Heart right ventricle (tissue), 16 donors: ENCODE measurements around the gene DBN1. TPM values are rescaled to one million over a fixed set of nuclear protein-coding genes. Genes with fewer than 3 reads are reported as not detected.

ENCODE experiments used
- ATAC-seq, 8 donors: fragments of 200-7000 bp; cut with Tn5 transposase; one replicate each; pipeline ENCODE4 v1.9.1; 2020; ENCODE audit warnings: mild to moderate bottlenecking in 8 of 8, moderate library complexity in 8 of 8, moderate number of reproducible peaks in 1 of 8
- DNase-seq, 2 donors: peaks; one replicate each; pipeline ENCODE4 v3.0.0-alpha.2; 2020
- H3K27ac ChIP-seq, 10 donors: fragments of 200-600 bp; sonication (generic) in 2 of 10; one replicate each; pipeline versions ENCODE4 v1.5.0 to v1.8.0; 2020 to 2022; ENCODE audit warnings: mild to moderate bottlenecking in 3 of 10
- H3K27me3 ChIP-seq, 7 donors: fragments of 200-600 bp; one replicate each; pipeline ENCODE4 v1.8.0; 2021 to 2022; ENCODE audit warnings: mild to moderate bottlenecking in 2 of 7
- H3K36me3 ChIP-seq, 9 donors: fragments of 200-600 bp; sonication (generic) in 1 of 9; one replicate each; pipeline versions ENCODE4 v1.5.0 to v1.8.0; 2020 to 2022; ENCODE audit warnings: mild to moderate bottlenecking in 2 of 9
- H3K4me1 ChIP-seq, 9 donors: fragments of 200-600 bp; sonication (generic) in 1 of 9; one replicate each; pipeline versions ENCODE4 v1.5.0 to v1.8.0; 2020 to 2022; ENCODE audit warnings: mild to moderate bottlenecking in 4 of 9
- H3K4me3 ChIP-seq, 10 donors: fragments of 200-600 bp; sonication (generic) in 2 of 10; one replicate each; pipeline versions ENCODE4 v1.5.0 to v1.8.0; 2020 to 2022; ENCODE audit warnings: mild to moderate bottlenecking in 7 of 10, moderate library complexity in 2 of 10
- H3K9me3 ChIP-seq, 11 donors: fragments of 200-600 bp in 10 of 11; sonication (generic) in 2 of 11; one replicate each; pipeline versions ENCODE4 v1.5.0 to v1.8.0; 2013 to 2022; ENCODE audit warnings: mild to moderate bottlenecking in 2 of 11, control low read depth in 1 of 11, moderate library complexity in 1 of 11
- CTCF ChIP-seq, 9 donors: fragments of 200-600 bp; sonication (generic) in 2 of 9; IDR thresholded peaks; one replicate each; pipeline versions ENCODE4 v1.5.0 to v1.8.0; 2021 to 2022; ENCODE audit warnings: antibody characterized with exemption in 9 of 9, mild to moderate bottlenecking in 5 of 9, moderate library complexity in 1 of 9
- WGBS, 2 donors: extraction: QIAGEN DNeasy Blood & Tissue Kit; methylation state at CpG; one replicate each; pipeline ENCODE4 v1.1.7; 2013; ENCODE audit warnings: inconsistent platforms in 1 of 2; 5-methylcytosine and 5-hydroxymethylcytosine counted together
- intact Hi-C, 10 donors: fragments of 100-400 bp; cut with DNase I; formaldehyde crosslinking; loops; one replicate each; pipeline versions ENCODE4 v1.11.1 to v1.14.2; 2022
- polyA plus RNA-seq, 2 donors: library from polyadenylated mRNA; stranded (reverse); fragments of 200-250 nt; gene quantifications; one replicate each; pipeline ENCODE4 v1.2.3, GENCODE V29; 2013
- total RNA-seq, 10 donors: library from RNA; stranded (reverse); fragmentation: NEBNext Ultra II Directional in 3 of 10; extraction: Animal tissue kit (Norgen Biotek cat#: 25700) in 3 of 10; gene quantifications; one replicate each; pipeline versions ENCODE4 v1.2.1 to v1.2.4, GENCODE V29; 2021 to 2023
- donor health status: Arrhythmogenic right ventricular cardiomyopathy.
- donor health status: ischemic (EF 13 %, LVEDD 7.1; RV severe dilation, severe dysfunction).
- donor health status: healthy with polysubstance abuse.
- donor health status: DM: no; HTN: yes; CAD: no.
- donor health status: DM: no; HTN: no; CAD: no.
- donor health status: ischemic (EF 25% LVEDD 6.9; RV normal size, moderate dysfunction).
- donor health status: ischemic (EF 25% LVEDD 5.7; RV mildly dilated, moderate dysfunction).
- donor health status: healthy.
- donor health status: DM: yes; HTN: yes; CAD: no.
- donor health status: Ischemic cardiomyopathy.
- donor health status: ischemic (EF 35%, LVEDD 5.7; RV mildly dilated, moderate dysfunction).
- donor health status: nonischemic (EF 11% LVEDD 7.7; RV severe dilation, severe dysfunction).
- donor health status: DM: yes; HTN: yes; CAD: no.
- donor health status: PGD.
- donor health status: ischemic (EF 29% LVEDD 5.4; RV normal size, mild dysfunction).
- donor health status: nonischemic (EF 23%, LVEDD 6.1; RV moderate dilation, normal function).

The DBN1 gene
- total and polyA plus RNA-seq, 12 donors, result 13.1 to 52.9 (median 19.4) TPM

DNA sequence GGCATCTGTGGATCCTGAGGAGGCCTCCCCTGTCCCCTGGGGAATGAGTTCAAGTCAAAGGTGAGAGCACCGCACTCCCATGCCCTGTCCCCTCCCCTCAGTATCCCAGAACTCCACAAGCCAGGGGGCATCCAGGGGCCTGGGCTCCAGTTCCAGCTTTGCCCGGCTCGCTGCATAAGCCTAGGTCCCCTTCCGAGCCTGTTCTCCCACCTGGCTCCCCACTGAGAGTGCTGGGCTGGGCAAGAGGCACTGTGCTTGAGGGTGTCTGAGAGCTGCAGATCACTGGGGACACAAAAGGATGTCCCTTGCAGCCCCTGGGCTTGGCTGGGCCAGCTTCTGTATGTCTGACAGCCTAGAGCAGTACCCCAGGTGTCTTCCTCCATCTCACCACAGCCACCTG, 31.6 kb upstream of the DBN1 start:
- WGBS, 2 donors, result 95% methylated on average over 4 of the region's 4 CpGs
- no peak overlapping the region for H3K27ac ChIP-seq
- H3K27me3 ChIP-seq, result no peaks in the 10 kb centered on the region
- H3K4me3 ChIP-seq, result no peak overlapping the region
- no peak for TF ChIP-seq CTCF (IDR thresholded peaks at IDR 0.05)
- H3K9me3 ChIP-seq, result no peaks in the 10 kb centered on the region
- intact Hi-C loops, result loop anchor here in 1 of 10 donors (10.0 kb wide), 1 partner anchor 190 kb away; the partner anchor contains the start of gene MXD3
- H3K36me3 ChIP-seq, result peaks cover 0 to 49% (median 0%) of the 10 kb centered on the region in 9 donors
- no peak for DNase-seq
- ATAC-seq, result no peak
- H3K4me1 ChIP-seq, result peaks cover 0 to 44% (median 13%) of the 10 kb centered on the region in 9 donors

DNA sequence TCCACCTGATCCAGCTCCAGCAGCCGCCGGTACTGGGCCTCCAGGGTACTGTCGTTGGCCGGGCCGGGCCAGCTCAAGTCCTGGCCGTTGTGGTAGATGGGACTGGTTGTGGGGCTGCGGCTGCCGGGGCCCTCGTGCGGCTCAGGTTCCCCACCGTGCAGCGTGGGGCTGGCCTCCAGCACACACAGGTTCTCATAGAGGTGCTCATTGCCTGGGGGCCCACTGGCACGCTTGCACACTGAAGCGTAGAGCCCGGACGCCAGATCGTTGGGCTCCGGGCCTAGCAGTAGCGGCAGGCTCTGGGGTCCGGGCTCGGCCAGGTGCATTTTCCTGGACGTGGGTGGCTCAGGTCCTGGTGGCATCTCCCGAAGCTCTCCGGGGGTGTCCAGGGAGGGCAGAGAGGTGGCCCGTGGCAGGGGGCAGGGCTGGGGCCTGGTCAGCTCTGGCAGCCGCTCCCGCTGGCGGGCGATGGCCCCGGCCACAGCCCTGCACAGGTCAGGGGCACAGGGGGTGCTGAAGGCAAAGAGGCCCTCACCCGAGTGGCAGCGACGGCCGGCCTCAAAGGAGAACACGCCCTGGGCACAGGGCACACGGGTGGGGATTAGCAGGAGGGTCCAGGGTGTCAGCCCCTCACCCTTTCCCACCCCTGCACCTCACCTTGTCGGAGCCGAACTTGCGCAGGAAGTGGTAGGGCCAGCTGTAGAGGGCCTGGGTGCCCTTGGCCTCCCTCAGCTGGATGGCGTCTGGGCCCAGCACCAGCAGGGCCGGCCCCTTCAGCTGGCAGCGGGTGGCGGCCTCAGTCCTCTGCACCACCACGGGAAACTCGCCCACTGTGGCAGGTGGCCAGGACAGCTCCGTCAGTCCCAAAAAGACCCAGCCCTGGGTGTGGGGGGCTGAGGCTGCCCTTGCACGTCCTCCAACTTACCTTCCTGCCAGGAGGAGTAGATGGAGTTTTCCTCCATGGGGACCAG, 30.9 kb upstream of the DBN1 start:
- Histone ChIP-seq H3K4me3 (no peak overlapping the region), H3K4me1 (peaks cover 0 to 38% (median 13%) of the 10 kb centered on the region in 9 donors), H3K36me3 (peaks cover 0 to 48% (median 0%) of the 10 kb centered on the region in 9 donors), H3K27me3 (no peaks in the 10 kb centered on the region), H3K9me3 (no peaks in the 10 kb centered on the region), H3K27ac (no peak overlapping the region)
- ATAC-seq, result no peak
- 93 to 94% methylated on average over 47 of the region's 47 CpGs for WGBS, 2 donors
- intact Hi-C loops, result loop anchor here in 4 of 10 donors (5.0 to 10.0 kb wide), 5 partner anchors 47 to 190 kb away; partner anchors contain the start of gene MXD3 (in 1 of the 4)
- no peak for TF ChIP-seq CTCF (IDR thresholded peaks at IDR 0.05)
- peak in 1 of 2 donors; percentile 10 for DNase-seq

- peaks cover 0 to 48% (median 0%) of the 10 kb centered on the region in 9 donors for H3K36me3 ChIP-seq
- no peaks in the 10 kb centered on the region for H3K9me3 ChIP-seq
- H3K4me3 ChIP-seq, result no peak overlapping the region
- TF ChIP-seq CTCF (IDR thresholded peaks at IDR 0.05), result no peak
- no peak overlapping the region for H3K27ac ChIP-seq
- DNase-seq, result peak in 1 of 2 donors; percentile 13
- intact Hi-C loops, result loop anchor here in 5 of 10 donors (2.0 to 10.0 kb wide), 6 partner anchors 46 to 189 kb away; partner anchors contain the start of gene MXD3 (in 1 of the 5)
- no peaks in the 10 kb centered on the region for H3K27me3 ChIP-seq
- no peak for ATAC-seq
- H3K4me1 ChIP-seq, result peaks cover 0 to 39% (median 16%) of the 10 kb centered on the region in 9 donors
- WGBS, 2 donors, result 91 to 93% methylated on average over 24 of the region's 24 CpGs
These were observed 30.1 kb upstream of the DBN1 start for GRCh38 chr5:177503351-177504085.

DNA sequence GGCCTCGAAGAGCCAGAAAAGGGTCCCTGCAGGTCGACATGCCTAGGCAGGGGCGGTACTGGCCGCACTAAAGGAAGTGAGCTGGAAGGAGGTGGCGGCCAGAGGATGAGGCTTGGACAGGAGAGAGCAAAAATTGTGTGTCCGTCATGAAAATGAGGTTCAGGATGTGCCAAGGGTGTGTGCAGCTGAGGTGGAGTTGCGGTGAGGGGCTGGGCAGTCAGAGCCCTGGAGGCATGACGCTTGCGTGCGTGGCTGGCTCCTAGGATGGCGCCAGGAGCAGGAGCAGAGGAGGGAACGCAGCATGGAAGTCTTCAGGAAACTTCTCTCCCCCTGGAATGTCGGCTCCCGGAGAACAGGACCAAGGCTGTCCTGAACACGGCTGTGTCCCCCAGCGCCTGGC, 29.5 kb upstream of the DBN1 start:
- no peak for DNase-seq
- no peaks in the 10 kb centered on the region for H3K27me3 ChIP-seq
- ATAC-seq, result no peak
- H3K9me3 ChIP-seq, result no peaks in the 10 kb centered on the region
- no peak overlapping the region for H3K27ac ChIP-seq
- H3K4me1 ChIP-seq, result peaks cover 0 to 45% (median 22%) of the 10 kb centered on the region in 9 donors
- H3K4me3 ChIP-seq, result no peak overlapping the region
- intact Hi-C loops, result loop anchor here in 5 of 10 donors (2.0 to 10.0 kb wide), 6 partner anchors 46 to 188 kb away; partner anchors contain the start of gene MXD3 (in 1 of the 5)
- TF ChIP-seq CTCF (IDR thresholded peaks at IDR 0.05), result no peak
- H3K36me3 ChIP-seq, result peaks cover 0 to 42% (median 0%) of the 10 kb centered on the region in 9 donors
- WGBS, 2 donors, result 85 to 86% methylated on average over 16 of the region's 16 CpGs
